VCaP (cell line): Measurements from ENCODE around the gene LRRC46.

Source experiments
- H3K27ac ChIP-seq: fragments of 450-650 bp; 2 replicates; pipeline ENCODE4 v1.5.1; 2017
- CTCF ChIP-seq: fragments of 450-650 bp; conservative IDR thresholded peaks from 2 replicates; pipeline ENCODE4 v1.5.1; 2017; ENCODE audit warnings: mild to moderate bottlenecking, moderate library complexity

Gene LRRC46

GRCh38 chr17:47836601-47837000 lies 5.1 kb downstream of the LRRC46 start:
- no peak overlapping the region for H3K27ac ChIP-seq
- no peak for TF ChIP-seq CTCF

GRCh38 chr17:47837401-47838039 lies 6.0 kb downstream of the LRRC46 start:
- TF ChIP-seq CTCF, result no peak
- no peak overlapping the region for H3K27ac ChIP-seq

- H3K27ac ChIP-seq, result no peak overlapping the region
- no peak for TF ChIP-seq CTCF
These were observed 7.2 kb downstream of the LRRC46 start for GRCh38 chr17:47838636-47839035.

- no peak overlapping the region for H3K27ac ChIP-seq
- TF ChIP-seq CTCF, result no peak
These were observed 7.6 kb downstream of the LRRC46 start for GRCh38 chr17:47839071-47839470.

- H3K27ac ChIP-seq, result peak overlapping the region; percentile 79; the same call in 1 of the 2 replicates
- TF ChIP-seq CTCF, result no peak
These were observed 8.7 kb downstream of the LRRC46 start for GRCh38 chr17:47840001-47840741.

GRCh38 chr17:47840742-47841487 lies 9.4 kb downstream of the LRRC46 start, which contains the start of gene SCRN2:
TSS of gene SCRN2 (minus strand) at chr17:47841273. CDS start at chr17:47840843, 430 bp downstream.
- peak; percentile 99 for TF ChIP-seq CTCF
- H3K27ac ChIP-seq, result peak within 1 kb of the TSS; percentile 79
